GM18520 (cell line): ENCODE results near the gene KIF13A.
"Not testable (repeated sequence)": the region's sequence is repeated elsewhere in the genome, so short reads cannot be mapped to it uniquely, and the experiment has no call there.

Experiments
- ATAC-seq: cut with Tn5 transposase; IDR thresholded peaks from one replicate; pipeline ENCODE4 v1.9.1; 2021; ENCODE audit not compliant: unreplicated experiment

KIF13A gene

DNA sequence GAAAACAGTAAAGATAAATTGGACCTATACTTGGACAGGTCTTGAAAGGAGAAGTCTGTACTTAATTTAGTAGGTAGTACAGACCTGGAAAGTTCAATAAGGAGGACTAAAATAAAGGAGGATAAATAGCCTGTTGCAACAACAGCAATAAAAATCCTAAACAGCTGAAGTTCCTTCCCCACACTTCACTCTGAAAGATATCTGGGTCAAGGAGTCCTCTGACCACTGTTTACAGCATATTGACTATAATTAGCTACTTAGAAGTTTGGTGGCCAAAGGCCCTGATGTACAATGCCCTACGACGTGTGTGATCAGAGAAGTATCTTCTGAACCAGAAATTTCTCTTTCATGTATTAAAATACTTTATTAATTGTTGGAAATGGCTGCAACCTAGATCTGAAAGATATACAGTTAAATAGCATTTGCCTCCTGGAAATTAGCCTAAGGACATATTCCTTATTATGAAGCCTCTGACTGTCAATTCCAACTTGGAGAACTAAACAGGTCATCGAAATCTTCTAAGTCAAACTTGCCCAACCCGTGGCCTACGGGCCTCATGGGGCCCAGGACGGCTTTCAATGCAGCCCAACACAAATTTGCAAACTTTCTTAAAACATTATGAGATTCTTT, 82.8 kb downstream of the KIF13A start:
- ATAC-seq = no peak

DNA sequence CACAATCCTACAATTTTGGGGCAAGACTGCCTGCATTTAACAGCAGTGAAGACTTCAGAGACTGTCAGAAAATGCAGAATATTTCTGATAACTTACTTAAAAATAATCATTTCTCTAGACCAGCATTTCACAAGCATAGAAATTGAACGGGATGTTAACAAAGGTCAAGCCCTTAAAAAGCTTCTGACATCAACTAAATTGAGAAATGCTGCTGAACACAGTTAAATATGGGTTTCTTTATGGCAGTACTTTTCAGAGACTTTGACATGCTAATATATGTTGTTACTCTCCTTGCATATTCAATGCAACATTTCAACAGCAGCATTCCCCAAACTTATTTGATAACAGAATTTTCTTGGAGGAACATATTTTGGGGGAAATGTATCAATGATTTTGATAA, 84.5 kb downstream of the KIF13A start:
- no peak for ATAC-seq

DNA sequence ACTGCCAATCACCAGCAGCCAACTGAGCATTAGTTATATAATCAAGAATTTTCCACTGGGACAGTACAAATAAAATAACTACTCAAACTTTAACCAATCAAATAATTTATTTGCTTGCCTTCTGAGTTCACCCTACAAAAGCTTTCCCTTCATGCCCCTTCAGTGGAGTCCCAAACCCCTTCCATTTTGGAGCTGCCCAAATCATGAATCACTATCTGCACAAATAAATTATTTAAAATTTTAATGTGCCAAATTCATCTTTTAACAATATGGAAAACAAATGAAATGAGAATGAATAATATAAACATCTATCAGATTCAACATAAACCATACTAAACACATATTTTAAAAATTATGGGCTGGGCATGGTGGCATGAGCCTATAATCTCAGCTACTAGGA, 85.9 kb downstream of the KIF13A start:
- no peak for ATAC-seq

DNA sequence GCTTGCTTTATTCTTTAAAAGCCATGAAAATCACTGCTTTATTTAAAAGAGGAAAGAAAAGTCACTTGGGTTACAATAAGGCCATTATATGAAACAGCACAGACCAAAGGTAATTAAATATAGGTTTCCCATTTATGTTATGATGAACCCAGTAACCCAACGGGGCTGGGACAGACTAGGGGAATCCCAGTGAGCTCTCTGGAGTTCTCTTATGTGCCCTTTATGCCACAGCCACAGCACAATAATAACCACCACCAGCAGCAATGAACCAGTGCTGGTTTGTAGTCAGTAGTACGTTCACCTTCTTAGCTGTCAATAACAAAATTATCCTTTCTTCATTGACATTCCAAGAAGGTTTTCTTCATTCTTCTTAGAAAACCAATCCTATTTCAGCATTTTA, 87.4 kb downstream of the KIF13A start:
- no peak for ATAC-seq

DNA sequence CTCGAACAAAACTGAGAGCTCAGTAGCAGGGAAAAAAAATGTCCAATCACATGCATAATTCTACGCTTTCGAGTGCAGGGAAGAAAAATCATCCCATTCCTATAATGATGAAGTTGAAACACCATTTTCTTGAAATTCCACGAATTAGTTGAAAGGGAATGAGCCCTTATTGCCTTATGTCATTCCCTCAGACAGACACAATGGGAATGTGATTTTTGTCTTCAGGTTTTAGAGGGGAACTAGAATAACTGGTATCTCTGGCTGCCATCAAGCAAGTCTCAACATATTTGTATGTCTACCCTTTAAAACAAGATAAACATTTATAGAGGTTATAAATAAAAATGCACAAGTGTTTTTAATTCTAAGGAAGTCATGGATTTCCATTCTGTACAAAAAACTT, 87.9 kb downstream of the KIF13A start:
- ATAC-seq = no peak

DNA sequence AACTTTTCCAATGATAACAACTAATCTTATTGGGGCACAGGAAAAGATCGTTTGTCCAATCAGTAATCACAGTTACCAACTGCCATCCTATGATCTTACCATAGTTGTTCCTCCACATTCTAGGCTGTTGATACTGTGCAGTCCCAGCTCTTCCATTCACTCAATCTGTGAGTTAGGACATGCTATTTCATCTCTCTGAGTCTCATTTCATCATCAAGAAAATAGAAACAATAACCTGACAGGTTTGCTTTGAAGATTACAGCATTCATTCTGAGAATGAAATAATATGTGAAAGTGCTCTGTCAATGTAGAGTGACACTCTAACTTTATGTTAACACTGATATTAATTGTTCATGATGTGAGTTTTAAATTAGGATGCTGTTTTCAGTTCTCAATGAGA, 89.8 kb downstream of the KIF13A start:
- no peak for ATAC-seq

DNA sequence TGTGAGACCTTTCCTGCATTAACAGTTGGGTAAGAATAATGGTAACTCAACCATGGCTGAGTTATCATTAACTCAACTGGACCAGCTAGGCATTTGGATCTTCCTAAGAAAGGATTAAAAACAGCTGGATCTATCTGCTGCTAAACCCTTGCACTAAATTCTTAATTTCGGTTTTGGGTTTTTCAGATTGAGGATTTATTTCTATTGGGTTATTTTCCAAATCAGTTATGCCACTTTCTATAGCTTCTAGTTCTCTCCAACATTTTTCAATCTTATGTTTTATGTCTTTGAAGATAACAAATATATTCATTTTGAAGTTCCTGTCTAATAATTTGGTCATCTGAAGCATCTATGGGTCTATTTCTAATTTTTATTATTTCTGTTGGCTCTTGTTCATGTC, 92.5 kb downstream of the KIF13A start:
- no peak for ATAC-seq

DNA sequence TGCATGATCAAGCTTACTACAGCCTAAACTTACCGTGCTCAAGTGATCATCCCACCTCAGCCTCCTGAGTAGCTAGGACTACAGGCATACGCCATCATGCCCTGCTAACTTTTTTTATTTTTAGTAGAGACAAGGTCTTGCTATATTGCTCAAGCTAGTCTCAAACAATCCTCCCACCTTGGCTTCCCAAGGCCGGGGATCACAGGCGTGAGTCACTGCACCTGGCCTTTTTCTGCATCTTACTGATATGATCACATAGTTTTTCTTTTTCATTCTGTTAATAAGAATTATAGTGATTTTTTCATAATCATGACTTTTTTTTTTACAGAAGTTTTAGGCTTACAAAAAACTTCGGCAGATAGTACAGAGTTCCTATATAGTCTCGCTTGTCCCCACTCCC, 93.2 kb downstream of the KIF13A start:
- no peak for ATAC-seq

DNA sequence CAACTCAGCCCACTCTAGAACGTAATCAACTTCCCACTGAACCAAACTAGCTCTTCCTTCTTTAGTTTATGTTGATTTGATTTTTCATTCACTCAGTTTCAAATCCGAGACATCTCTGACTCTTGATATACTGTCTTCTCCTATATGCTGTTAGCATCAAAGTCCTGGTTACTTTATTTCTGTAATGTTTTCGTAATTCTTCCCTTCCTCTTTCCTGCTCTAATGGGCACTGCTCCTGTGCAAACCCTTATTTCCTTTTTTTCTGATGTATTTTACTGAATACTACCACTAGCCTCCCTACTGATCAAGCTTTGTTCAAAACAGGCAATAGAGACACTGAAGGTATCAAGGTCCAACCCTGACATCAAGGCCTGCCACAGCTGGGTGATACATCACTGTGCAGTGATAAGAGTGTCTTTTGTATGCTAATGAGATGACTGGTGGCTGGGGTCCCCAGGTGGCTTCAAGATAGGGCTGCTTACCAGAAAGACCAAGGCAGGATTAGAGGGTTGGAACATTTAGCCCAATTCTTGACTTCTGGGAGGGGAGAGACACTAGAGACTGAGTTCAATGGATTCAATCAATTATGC, 95.2 kb downstream of the KIF13A start:
- ATAC-seq = no peak

DNA sequence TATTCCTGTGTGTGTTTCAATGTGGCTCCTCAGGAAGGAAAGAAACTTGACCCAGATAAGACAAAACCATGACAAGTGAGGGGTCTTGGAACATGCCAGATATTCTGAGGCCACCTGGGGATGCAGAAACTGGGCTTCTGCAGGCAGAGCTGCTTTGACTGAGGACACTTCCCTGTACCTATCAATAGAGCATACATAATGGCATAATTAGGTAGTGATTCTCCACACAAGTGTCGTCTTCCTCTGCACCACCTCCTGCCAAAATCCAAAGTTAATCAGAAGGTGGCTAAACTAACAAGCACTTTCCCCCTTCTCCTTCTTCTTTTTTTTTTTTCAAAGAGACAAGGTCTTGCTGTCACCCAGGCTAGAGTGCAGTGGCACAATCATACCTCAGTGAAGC, 97.1 kb downstream of the KIF13A start:
- no peak for ATAC-seq

DNA sequence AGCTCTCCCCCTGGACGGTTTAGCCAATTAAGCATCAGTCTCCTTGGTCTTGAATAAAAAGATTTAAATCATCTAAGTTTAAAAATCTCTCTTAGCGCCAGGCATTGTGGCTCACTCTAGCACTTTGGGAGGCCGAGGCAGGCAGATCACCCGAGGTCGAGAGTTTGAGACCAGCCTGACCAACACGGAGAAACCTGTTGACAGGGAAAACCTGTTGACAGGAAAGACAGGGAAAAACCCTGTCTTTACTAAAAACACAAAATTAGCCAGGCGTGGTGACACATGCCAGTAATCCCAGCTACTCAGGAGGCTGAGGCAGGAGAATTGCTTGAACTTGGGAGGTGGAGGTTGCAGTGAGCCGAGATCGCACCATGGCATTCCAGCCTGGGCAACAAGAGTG, 97.7 kb downstream of the KIF13A start:
- ATAC-seq = not testable (repeated sequence)

DNA sequence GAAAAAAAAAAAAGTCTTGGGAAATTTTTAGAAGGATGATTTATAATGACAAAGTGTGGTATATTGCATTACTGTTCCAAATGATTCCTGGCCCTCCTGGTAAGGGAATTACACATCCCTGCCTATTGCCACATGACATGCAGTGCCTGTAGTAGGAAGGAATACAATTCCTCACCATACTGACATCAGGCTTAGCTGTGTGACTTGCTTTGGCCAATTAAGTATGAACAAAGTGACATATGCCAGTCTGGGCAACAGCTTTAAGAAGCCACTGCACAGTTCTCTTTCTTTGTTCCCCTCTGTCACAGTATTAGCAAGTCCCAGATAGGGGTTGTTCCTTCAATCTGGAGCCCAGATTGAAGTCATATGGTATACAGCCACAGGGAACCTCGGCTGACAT, 100.5 kb downstream of the KIF13A start:
- no peak for ATAC-seq

DNA sequence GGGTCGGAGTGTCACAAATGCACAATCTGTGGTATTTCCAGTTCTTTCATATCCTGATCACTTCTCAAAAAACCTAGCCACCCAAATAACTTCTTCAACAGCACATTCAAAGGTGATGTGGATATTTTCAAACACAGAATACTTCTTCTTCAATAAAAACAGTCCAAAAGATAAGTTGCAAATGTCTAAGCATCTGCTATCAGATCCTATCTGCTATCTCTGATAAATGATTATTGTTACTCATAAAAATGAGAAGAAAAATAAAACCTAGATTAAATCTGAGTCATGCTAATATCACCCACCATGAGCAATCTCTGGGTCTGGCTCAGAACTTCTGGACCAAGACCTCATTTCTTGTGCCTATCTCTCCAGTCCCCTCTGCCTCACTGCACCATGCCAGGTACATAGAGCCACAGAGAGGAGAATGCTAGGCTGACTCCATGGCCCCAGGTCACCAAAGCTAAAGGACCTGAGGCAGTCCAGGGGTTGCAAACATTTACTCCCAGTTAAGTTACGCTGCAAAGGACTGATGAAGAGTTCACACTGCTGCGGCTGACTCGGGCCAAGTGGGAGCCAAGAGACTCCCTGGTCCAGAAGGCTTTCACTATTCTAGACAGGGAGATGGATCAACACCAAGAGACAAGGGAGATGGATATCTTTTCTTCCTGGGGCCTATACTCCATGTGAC, 101.4 kb downstream of the KIF13A start:
- ATAC-seq = no peak

DNA sequence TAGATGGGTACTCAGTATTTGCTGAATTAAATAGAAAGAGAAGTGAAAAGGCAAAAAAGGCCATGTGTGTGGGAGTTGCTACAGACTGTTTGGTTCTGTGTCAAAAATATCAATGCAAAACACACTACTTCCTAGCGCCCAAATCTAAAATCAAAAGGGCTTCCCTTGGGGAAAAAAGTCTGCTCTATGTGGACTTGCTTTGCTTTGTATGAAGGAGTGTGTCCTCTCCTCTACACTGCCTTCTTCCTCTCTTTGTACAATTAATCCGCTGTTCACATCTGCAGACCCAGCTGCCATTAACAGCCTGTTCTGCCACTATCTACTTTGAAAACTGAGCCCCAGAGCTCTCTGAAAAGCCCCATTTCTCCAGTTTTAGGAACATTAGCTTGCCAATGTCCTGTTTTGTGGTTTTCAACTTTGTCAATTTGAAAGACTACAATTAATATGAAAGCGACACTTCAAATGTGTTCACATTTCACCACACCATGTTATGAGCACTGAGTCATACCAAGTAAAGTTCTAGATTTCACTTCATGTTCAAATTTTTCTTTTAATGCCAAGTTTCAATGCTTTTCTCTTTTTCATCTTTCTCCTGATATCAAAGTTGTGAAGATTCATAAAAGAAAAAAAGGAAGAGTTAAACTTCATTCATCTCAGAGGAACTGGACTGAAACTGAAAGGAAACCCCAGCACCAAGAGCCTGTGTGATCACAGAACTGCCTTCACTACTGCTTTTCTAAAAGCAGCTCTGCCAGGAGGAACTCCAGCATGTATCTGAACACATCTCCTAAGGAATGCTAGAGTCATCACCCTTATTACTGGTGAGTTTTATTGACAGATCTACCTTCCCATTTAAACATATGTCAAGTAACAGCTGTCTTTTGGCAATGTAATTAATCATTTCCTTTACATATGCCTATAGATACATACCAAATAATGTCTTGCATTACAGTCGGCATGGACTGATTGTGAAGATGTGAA, 102.6 kb downstream of the KIF13A start:
- peak; percentile 75 for ATAC-seq

DNA sequence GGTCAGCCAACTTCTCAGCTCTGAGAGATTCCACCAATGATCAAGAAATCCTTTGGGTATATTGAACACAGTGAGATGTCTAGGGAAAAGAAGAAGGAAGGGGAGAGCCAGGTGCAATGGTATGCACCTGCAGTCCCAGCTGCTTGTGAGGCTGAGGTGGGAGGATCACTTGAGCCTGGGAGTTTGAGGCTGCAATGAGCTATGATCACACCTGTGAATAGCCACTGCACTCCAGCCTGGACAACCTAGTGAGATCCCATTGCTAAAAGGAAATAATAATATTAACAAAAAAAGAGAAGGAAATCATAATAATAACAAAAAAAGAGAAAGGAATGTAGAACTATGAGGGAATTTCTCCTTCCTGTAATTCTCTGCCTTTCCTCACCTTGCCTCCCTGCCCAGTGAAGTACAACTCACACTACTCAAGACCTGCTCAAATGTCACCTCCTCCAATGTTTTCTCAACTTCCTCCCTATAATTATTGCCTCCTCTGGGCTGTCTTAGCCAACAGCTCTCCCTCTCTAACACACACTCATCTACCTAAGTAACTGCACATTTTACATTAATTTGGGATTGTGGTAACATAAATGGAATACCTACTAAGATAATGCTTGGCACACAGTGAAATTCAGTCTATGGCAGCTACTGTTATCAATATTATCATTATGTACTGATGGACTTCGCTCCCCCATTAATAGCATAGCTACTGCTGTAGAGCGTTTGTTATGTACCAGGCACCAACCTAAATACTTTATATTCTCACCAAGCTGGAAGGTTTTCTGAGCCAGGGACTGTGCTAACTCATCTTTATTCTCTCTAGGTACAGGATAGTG, 103.6 kb downstream of the KIF13A start:
- ATAC-seq = no peak

DNA sequence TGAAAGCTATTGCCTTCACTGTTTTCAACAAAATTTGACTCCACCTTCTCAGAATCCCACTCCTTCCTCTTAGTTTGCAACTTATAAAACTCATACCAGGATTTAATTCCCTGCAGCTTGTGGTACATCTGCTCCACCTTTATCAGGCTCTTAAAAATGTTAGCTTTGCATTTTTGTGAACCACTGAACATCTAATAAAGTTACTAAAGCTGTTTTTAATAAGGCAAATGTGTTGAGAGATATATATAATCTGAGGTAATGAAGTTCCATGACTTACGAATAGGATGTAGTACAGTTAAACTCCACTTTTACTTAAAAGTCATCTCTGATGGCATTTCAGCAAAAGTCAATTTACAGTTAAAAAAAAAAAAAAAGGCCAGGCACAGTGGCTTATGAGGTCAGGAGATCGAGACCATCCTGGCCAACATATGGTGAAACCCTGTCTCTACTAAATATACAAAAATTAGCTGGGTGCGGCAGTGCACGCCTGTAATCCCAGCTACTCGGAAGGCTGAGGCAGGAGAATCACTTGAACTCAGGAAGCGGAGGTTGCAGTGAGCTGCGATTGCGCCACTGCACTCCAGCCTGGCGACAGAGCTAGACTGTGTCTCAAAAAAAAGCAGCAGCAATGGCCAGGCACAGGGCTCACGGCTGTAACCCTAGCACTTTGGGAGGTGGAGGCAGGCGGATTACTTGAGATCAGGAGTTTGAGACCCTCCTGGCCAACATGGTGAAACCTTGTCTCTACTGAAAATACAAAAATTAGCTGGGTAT, 106.2 kb downstream of the KIF13A start:
- no peak for ATAC-seq

DNA sequence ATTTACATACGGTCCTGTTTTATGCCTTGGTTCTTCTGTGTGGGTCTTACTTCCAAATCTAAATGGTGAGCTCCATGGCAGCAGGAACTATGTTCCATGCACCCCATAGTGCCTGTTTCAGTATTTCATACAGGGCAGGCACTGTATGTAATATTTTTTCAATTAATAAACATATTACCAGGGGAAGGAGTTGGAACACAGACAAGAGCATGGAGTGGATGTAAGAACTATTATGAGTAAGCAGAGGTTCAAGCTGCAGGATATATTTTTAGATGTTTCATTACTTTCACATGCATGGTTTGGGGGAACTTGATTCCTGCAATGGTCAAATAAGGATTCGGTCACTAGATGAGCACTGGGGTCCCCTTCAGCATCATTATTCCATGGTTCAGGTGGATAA, 108.3 kb downstream of the KIF13A start:
- ATAC-seq = no peak

DNA sequence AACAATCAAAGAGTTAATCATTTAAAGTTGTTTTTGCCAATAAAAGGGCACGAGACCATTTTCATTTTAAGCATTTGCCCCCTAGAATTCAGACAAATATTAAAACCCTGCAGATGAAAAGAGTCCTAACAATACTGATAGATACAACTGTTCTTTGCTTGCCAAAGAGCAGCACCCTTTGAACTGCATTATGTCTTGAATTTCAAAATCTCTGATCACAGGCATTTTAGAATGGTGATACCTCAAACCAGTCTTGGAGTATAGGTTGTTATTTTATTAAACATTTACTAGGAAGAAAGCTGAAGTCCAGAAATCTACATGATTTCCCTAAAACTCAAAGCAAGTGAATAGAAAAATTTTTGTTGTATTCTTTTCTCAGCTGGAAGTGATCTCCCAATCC, 108.7 kb downstream of the KIF13A start:
- no peak for ATAC-seq

DNA sequence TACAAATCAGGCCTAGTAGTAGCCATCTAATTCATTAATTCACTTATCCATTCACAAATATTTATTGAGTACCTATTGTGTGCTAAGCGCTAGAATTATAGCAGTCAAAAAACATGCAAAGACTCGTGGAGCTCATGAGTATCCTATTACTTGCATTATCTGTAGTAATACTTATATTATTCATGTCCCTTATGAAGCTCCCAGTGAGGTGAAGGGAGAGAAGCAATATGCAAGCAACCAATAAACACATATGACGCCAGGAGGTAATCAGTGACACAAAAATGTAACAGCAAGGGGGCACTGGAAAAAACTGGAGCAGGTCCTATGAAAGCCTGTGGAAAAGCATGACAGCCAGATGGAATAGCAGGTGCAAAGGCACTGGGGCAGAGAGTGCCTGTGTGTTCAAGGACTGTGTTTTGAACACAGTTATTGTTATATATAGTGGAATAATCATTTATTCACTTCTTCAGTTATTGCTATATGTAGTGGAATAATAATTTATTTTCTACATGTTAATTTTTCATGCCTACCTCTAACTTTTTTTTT, 109.5 kb downstream of the KIF13A start:
- ATAC-seq = no peak
